A549 treated with ZK216348 at 1 μM for 4 hours (cell line): ENCODE data around the gene PEA15. TPM values are rescaled to one million over a fixed set of nuclear protein-coding genes. Genes with fewer than 3 reads are reported as not detected.

Source experiments
- total RNA-seq: library from RNA; stranded (reverse); fragments of 200-300 nt; extraction: Qiagen RNA extraction; gene quantifications from 5 replicates; pipeline ENCODE4 v1.2.3, GENCODE V29; 2022; ENCODE audit warnings: low read depth

The PEA15 gene, protein sequence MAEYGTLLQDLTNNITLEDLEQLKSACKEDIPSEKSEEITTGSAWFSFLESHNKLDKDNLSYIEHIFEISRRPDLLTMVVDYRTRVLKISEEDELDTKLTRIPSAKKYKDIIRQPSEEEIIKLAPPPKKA
- 180 to 206 TPM (median 191 TPM) in 5 replicates for total RNA-seq

DNA sequence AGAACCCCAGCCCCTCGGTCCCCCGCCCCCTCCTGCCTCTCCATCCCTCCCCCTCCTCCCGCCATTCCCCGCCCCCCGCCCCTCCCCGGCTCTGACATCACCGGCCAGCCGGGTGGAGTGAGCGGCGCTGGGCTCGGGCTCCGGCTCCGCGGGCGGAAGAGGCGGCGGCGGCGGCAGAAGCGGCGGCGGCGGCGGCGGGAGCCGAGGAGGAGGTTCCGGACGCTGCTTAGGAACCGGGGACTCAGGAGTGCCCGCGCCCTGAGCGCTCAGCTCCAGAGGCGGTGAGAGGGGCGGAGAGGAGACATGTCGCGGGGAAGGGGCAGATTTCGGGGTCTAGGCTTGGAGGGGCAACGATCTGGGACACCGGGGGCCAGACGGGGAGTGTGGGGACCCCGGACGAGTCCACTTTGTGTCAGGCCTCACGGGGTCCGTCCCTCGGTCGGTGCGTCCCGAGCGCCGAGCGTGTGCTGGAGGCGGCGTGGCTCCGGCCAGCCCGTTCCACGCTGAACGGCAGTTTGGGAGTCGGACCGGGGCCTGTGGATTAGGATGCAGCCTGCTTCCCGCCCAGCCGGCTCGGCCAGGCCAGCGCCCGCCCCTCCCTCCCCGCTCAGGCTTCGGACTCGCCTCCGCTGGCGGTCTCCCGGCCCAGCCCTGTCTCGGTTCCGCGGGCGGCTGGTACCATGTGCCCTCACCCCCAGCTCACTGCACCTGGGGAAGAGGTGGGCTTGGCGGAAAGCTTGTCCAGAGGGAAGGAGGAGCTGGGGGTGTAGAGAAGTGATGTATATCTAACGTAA, at the start of gene PEA15:
Gene PEA15 (plus strand): TSS at position 143 of the 794 bp plus-strand sequence. CDS start 6,161 bp downstream, outside the sequence.

DNA sequence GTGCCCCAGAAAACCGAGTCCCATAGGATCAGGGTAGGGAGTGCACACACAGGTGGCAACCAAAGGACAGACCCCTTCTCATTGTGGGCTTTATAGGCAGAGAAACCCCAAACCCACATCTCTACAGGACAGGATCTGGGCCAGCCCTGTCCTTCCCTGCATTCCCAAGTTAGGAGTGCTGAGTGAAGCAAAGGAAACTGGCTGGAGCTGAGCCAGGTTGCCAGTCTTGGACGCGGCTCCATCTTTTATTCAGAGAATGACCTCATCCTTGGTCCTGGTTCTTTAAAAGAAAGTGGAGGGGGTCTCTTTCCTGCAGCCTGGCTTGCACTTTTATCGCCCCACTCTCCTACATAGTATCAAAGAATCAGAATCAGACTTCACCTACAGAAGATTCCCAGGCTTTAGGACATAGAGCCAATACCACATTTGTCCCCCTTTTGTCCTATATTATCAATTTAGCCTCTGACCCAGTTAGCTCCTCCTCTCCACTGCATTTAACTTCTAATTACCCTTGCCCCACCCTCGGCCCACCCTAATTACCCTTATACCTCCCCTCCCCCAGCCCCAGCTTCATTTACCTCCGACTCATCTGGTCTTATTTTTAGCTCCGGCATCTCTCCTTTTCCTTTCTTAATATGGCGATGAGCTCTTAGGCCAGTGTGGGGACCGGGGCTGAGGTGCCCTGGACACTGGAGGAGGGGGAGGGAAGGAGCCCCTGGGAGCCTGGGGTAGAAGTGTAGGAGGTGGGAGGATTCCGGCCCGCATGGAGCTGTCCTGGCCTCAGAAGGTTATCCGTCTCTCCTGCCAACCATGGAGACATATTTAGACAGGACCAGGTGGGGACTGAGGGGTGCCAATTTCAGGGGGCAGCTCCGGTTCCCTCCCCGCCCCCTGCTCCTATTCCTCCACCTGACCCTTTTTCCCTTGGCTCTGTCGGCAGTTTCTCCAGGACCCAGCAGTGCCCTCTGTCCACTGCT, 15.2 kb upstream of the PEA15 start, which contains the start of gene CASQ1:
Gene CASQ1 (plus strand): TSS at position 927 of the 977 bp plus-strand sequence. CDS start 177 bp downstream, outside the sequence.

DNA sequence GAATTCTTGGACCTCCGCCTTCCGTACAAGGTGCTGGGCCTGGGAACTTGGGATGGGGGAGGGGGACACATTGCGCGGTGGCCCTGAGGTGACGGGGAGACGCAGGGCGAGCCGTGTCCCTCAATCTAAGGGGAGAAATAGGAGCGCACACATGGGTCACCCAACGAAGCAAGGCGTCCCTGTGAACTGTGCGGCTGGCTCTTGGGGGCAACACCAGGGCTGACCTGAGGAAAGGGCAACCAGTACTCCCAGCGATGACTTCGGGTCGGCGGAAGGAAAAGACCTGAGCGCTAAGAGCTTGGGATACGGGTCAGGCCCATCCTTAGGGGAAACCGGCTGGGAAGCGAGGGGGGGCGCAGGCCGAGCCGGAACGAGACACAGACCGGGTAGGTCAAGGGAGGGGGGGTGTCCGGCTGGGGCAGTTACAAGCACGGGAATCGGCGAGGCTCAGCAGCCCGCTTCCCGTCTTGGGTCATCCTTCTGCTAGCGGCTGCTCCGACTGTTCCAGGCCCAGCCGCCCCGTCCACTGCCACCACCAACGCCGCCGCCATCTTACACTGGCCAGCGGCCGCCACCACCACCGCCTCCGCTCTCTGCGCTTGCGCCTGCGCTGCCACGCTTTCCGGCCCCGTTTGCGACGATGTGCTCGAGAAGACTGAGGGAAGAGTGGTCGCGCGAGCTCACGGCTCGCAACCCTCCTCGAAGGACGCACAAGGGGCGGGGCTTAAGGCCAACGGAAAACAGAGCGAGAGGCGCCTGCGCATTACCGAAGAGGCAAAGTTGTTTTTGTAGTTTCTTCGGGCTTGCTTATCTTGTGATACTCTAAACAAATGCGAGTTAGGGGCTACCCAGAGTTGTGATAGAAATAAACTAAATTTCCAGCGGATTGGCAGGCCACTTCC, 57.0 kb downstream of the PEA15 start, which contains the start of gene DCAF8:
Gene DCAF8 (minus strand): TSS at position 657 of the 902 bp plus-strand sequence. CDS start 18,541 bp downstream, outside the sequence.

Other genes starting within 250 kb of the PEA15 start
- 3.0 to 5.1 TPM (median 4.9 TPM) in 5 replicates for gene PIGM, start 173.4 kb upstream of the PEA15 start, total RNA-seq
- gene KCNJ10, start 135.2 kb upstream of the PEA15 start, total RNA-seq: not detected in 5 replicates
- not detected in 5 replicates for gene KCNJ9, start 123.8 kb upstream of the PEA15 start, total RNA-seq
- gene IGSF8, start 106.8 kb upstream of the PEA15 start, total RNA-seq: 3.7 to 10.6 TPM (median 9.2 TPM) in 5 replicates
- 0.12 to 0.14 TPM (median 0.13 TPM) in 3 of 5 replicates, not detected in the others for gene ATP1A2, start 89.6 kb upstream of the PEA15 start, total RNA-seq
- gene ATP1A4, start 53.8 kb upstream of the PEA15 start, total RNA-seq: not detected in 5 replicates
- gene CASQ1, start 14.8 kb upstream of the PEA15 start, total RNA-seq: not detected in 5 replicates
- gene DCAF8, start 57.2 kb downstream of the PEA15 start, total RNA-seq: 42.4 to 57.7 TPM (median 47.0 TPM) in 5 replicates
- 16.9 to 27.0 TPM (median 25.1 TPM) in 5 replicates for gene PEX19, start 79.7 kb downstream of the PEA15 start, total RNA-seq
- 76.9 to 94.9 TPM (median 83.2 TPM) in 5 replicates for gene COPA, start 137.9 kb downstream of the PEA15 start, total RNA-seq
- gene NCSTN, start 138.0 kb downstream of the PEA15 start, total RNA-seq: 40.2 to 51.7 TPM (median 46.3 TPM) in 5 replicates
- 0.34 to 0.79 TPM (median 0.47 TPM) in 5 replicates for gene NHLH1, start 161.7 kb downstream of the PEA15 start, total RNA-seq
- 0.50 to 1.2 TPM (median 0.91 TPM) in 5 replicates for gene VANGL2, start 195.2 kb downstream of the PEA15 start, total RNA-seq